NCI-H748 treated with DMSO at 0.1 percent for 48 hours (cell line): Measurements from ENCODE around the gene ZNF326.

ENCODE experiments used
- DNase-seq: peaks from one replicate; lab custom pipeline; 2025; lab: John Stamatoyannopoulos, UW

The ZNF326 gene

GRCh38 chr1:90083995-90084394 lies 89.1 kb downstream of the ZNF326 start:
- no peak for DNase-seq
